Kidney (tissue), 14 donors: ENCODE measurements around the gene C10orf143. TPM values are rescaled to one million over a fixed set of nuclear protein-coding genes. Genes with fewer than 3 reads are reported as not detected.

Experiments used
- DNase-seq, 5 donors: peaks; one replicate each; pipeline ENCODE4 v3.0.0-alpha.2; 2013 to 2020
- FAIRE-seq: peaks from 2 replicates; lab custom pipeline; 2012; peaks lifted over from hg19 to GRCh38; lab: Jason Lieb, UNC
- H3K27ac ChIP-seq, 2 donors: one replicate each; pipeline ENCODE4 v1.7.0; 2013; ENCODE audit warnings: low read depth in 2 of 2, low read length in 2 of 2, inconsistent platforms in 1 of 2
- H3K27me3 ChIP-seq: one replicate; pipeline ENCODE4 v1.7.1; 2013; ENCODE audit warnings: low read length, inconsistent platforms; ENCODE audit not compliant: control insufficient read depth, insufficient read depth
- H3K36me3 ChIP-seq, 3 donors: one replicate each; pipeline versions ENCODE4 v1.7.0 to v1.7.1; 2013; ENCODE audit warnings: low read length in 3 of 3, control low read depth in 1 of 3, inconsistent platforms in 1 of 3; ENCODE audit not compliant: insufficient read depth in 3 of 3, control insufficient read depth in 2 of 3
- H3K4me1 ChIP-seq, 3 donors: one replicate each; pipeline versions ENCODE4 v1.7.0 to v1.7.1; 2013; ENCODE audit warnings: low read length in 3 of 3, inconsistent platforms in 1 of 3, low read depth in 1 of 3; ENCODE audit not compliant: control insufficient read depth in 2 of 3, insufficient read depth in 2 of 3
- H3K4me3 ChIP-seq, 3 donors: one replicate each; pipeline versions ENCODE4 v1.7.0 to v1.8.1; 2013; ENCODE audit warnings: low read length in 3 of 3, control low read depth in 1 of 3, inconsistent platforms in 1 of 3
- H3K9ac ChIP-seq, 3 donors: one replicate each; pipeline versions ENCODE4 v1.7.0 to v1.7.1; 2013; ENCODE audit warnings: low read length in 3 of 3, control low read depth in 1 of 3, inconsistent platforms in 1 of 3
- H3K9me3 ChIP-seq, 3 donors: one replicate each; pipeline versions ENCODE4 v1.7.0 to v1.7.1; 2013; ENCODE audit warnings: low read length in 3 of 3, control low read depth in 1 of 3, inconsistent platforms in 1 of 3; ENCODE audit not compliant: control insufficient read depth in 2 of 3, insufficient read depth in 1 of 3
- intact Hi-C: fragments of 100-400 bp; cut with DNase I; formaldehyde crosslinking; loops from one replicate; pipeline ENCODE4 v1.11.1; 2022
- polyA plus RNA-seq: library from polyadenylated mRNA; stranded (reverse); fragments of 350-450 nt; fragmentation: Illumina TruSeq; extraction: RNeasy Lipid Tissue Mini Kit (QIAGEN cat#74804); gene quantifications from one replicate; pipeline ENCODE4 v1.2.3, GENCODE V29; 2014; ENCODE audit warnings: low read depth, low replicate concordance; ENCODE audit not compliant: insufficient read depth
- total RNA-seq: library from RNA; stranded (reverse); fragmentation: NEBNext Ultra II Directional; extraction: Animal tissue kit (Norgen Biotek cat#: 25700); gene quantifications from one replicate; pipeline ENCODE4 v1.2.1, GENCODE V29; 2021
- TF ChIP-seq, protein P1 (sequence below): IDR thresholded peaks from 3 replicates; pipeline ENCODE4 v1.5.1; 2012; ENCODE audit warnings: mild to moderate bottlenecking, moderate library complexity, borderline replicate concordance; ENCODE audit not compliant: insufficient read depth; ENCODE audit errors: extremely low read depth
- donor health status: control.
- donor health status: control.
- donor health status: control.
- donor health status: control.
- donor health status: control.
- donor health status: DM: yes; HTN: yes; CAD: no.
- donor health status: Normal renal cell carcinoma (clear cell type).

C10orf143 gene
- total and polyA plus RNA-seq, 2 donors from 2014 or later = 6.6 to 9.2 TPM

DNA sequence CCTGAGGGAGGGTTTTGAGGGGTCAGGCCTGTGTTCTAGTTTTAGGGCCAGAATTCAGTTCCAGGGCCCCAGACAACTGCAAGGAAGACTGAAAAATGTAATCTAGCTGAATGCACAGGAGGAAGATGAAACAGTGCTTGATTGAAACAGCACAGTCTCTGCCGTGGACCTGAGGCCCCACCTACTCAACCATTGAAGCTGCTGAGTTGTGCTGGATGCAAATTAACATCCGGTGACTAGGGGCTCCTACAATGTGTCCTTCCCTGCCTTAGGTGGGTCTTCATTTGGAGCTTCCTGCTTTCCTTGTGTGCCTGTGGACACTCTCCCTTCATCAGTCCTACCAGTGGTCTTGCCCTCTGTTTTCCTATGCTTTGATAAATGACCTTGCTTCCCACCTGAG lies 31.2 kb upstream of the C10orf143 start:
- Histone ChIP-seq H3K27me3 (no peaks in the 10 kb centered on the region), H3K9me3 (no peaks in the 10 kb centered on the region), H3K4me1 (peaks cover 0 to 17% (median 4%) of the 10 kb centered on the region in 3 donors), H3K9ac (no peak overlapping the region), H3K36me3 (peaks cover 6 to 10% (median 9%) of the 10 kb centered on the region in 3 donors), H3K4me3 (no peak overlapping the region), H3K27ac (no peak overlapping the region)
- intact Hi-C loops = no loop called here
- DNase-seq = no peak
- FAIRE-seq = no peak
- TF ChIP-seq, protein P1, sequence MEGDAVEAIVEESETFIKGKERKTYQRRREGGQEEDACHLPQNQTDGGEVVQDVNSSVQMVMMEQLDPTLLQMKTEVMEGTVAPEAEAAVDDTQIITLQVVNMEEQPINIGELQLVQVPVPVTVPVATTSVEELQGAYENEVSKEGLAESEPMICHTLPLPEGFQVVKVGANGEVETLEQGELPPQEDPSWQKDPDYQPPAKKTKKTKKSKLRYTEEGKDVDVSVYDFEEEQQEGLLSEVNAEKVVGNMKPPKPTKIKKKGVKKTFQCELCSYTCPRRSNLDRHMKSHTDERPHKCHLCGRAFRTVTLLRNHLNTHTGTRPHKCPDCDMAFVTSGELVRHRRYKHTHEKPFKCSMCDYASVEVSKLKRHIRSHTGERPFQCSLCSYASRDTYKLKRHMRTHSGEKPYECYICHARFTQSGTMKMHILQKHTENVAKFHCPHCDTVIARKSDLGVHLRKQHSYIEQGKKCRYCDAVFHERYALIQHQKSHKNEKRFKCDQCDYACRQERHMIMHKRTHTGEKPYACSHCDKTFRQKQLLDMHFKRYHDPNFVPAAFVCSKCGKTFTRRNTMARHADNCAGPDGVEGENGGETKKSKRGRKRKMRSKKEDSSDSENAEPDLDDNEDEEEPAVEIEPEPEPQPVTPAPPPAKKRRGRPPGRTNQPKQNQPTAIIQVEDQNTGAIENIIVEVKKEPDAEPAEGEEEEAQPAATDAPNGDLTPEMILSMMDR = no peak

DNA sequence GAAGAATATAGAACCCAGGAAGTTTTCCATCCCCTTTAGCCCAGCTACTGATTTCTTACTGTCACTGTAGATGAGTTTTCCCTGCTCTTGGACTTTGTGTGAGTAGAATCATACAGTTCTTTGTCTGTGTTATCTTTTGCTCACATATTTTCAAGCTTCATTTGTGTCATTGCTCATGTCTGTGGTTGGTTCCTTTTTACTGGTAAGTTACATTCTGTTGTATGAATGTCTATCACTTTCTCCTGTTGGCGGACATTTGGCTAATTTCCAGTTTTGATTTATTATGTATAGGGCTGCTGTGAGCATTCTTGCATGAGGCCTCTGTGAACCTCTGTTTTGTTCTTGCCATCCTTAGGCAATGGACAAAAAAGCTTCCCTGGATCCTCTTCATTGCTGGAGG lies 30.8 kb upstream of the C10orf143 start:
- DNase-seq = no peak
- Histone ChIP-seq H3K27ac (no peak overlapping the region), H3K36me3 (peaks cover 6 to 10% (median 8%) of the 10 kb centered on the region in 3 donors), H3K27me3 (no peaks in the 10 kb centered on the region), H3K9me3 (no peaks in the 10 kb centered on the region), H3K9ac (no peak overlapping the region), H3K4me1 (peaks cover 0 to 17% (median 4%) of the 10 kb centered on the region in 3 donors), H3K4me3 (no peak overlapping the region)
- TF ChIP-seq, protein P1 = no peak
- intact Hi-C loops = no loop called here
- no peak for FAIRE-seq

GRCh38 chr10:130141038-130141437 lies 30.4 kb upstream of the C10orf143 start:
- intact Hi-C loops = no loop called here
- Histone ChIP-seq H3K9ac (no peak overlapping the region), H3K9me3 (no peaks in the 10 kb centered on the region), H3K4me1 (peaks cover 0 to 17% (median 4%) of the 10 kb centered on the region in 3 donors), H3K36me3 (peaks cover 4 to 6% (median 4%) of the 10 kb centered on the region in 3 donors), H3K27ac (no peak overlapping the region), H3K27me3 (no peaks in the 10 kb centered on the region), H3K4me3 (no peak overlapping the region)
- DNase-seq (no peak), FAIRE-seq (no peak)
- TF ChIP-seq, protein P1 = no peak

- H3K27me3 ChIP-seq = no peaks in the 10 kb centered on the region
- no peak for DNase-seq
- peaks cover 0 to 22% (median 8%) of the 10 kb centered on the region in 3 donors for H3K4me1 ChIP-seq
- H3K4me3 ChIP-seq = no peak overlapping the region
- TF ChIP-seq, protein P1 = no peak
- no peak for FAIRE-seq
- H3K27ac ChIP-seq = no peak overlapping the region
- H3K9me3 ChIP-seq = no peaks in the 10 kb centered on the region
- intact Hi-C loops = no loop called here
- no peak overlapping the region for H3K9ac ChIP-seq
- H3K36me3 ChIP-seq = peaks cover 0 to 4% (median 3%) of the 10 kb centered on the region in 3 donors
These were observed 29.8 kb upstream of the C10orf143 start for GRCh38 chr10:130140425-130140824.
